Lower leg skin (tissue), 4 donors: ENCODE data around the gene MYO18B. TPM values are rescaled to one million over a fixed set of nuclear protein-coding genes. Genes with fewer than 3 reads are reported as not detected.

Source experiments
- DNase-seq, 2 donors: peaks; one replicate each; pipeline ENCODE4 v3.0.0-alpha.2; 2019; ENCODE audit warnings: low spot score in 2 of 2
- H3K4me3 ChIP-seq: fragments of 200-600 bp; sonication (generic); 2 replicates; pipeline ENCODE4 v1.5.1; 2017; ENCODE audit warnings: mild to moderate bottlenecking, low read depth; ENCODE audit not compliant: poor library complexity, severe bottlenecking
- CTCF ChIP-seq, 3 donors: fragments of 450-650 bp; IDR thresholded peaks; one replicate each; pipeline ENCODE4 v1.5.1; 2016; ENCODE audit warnings: antibody characterized with exemption in 3 of 3, mild to moderate bottlenecking in 3 of 3, moderate library complexity in 2 of 3
- POLR2A ChIP-seq, 2 donors: fragments of 450-650 bp; IDR thresholded peaks; one replicate each; pipeline ENCODE4 v1.6.1; 2016 to 2017; ENCODE audit warnings: antibody characterized with exemption in 2 of 2, mild to moderate bottlenecking in 1 of 2, moderate library complexity in 1 of 2
- WGBS, 2 donors: methylation state at CpG; one replicate each; pipeline ENCODE4 v1.1.5; 2018; 5-methylcytosine and 5-hydroxymethylcytosine counted together
- intact Hi-C: fragments of 100-400 bp; cut with DNase I; formaldehyde crosslinking; loops from one replicate; pipeline ENCODE4 v1.15.0; 2023; ENCODE audit warnings: low total_unique reads
- total RNA-seq, 4 donors: library from RNA; depleted of rRNA; stranded (reverse); fragments of >200 nt; gene quantifications; one replicate each; pipeline ENCODE4 v1.1.0, GENCODE V29; 2016

The MYO18B gene
- total RNA-seq, 4 donors from 2014 or later, result 1.5 to 3.4 TPM; not detected in 2

GRCh38 chr22:25696763-25697162 is 45.2 kb upstream of the MYO18B start:
- TF ChIP-seq CTCF (IDR thresholded peaks at IDR 0.05) (no peak), POLR2A (IDR thresholded peaks at IDR 0.05) (no peak)
- no peak overlapping the region for H3K4me3 ChIP-seq
- intact Hi-C loops, result no loop called here
- WGBS, 2 donors, result 51 to 59% methylated on average over 2 of the region's 2 CpGs
- DNase-seq, result no peak

- TF ChIP-seq POLR2A (IDR thresholded peaks at IDR 0.05) (no peak), CTCF (IDR thresholded peaks at IDR 0.05) (no peak)
- H3K4me3 ChIP-seq, result no peak overlapping the region
- 70 to 72% methylated on average over 5 of the region's 5 CpGs for WGBS, 2 donors
- intact Hi-C loops, result no loop called here
- no peak for DNase-seq
These were observed 44.8 kb upstream of the MYO18B start for GRCh38 chr22:25697181-25697664.

- intact Hi-C loops, result no loop called here
- TF ChIP-seq POLR2A (IDR thresholded peaks at IDR 0.05), result no peak
- TF ChIP-seq CTCF (IDR thresholded peaks at IDR 0.05), result no peak
These were observed 44.0 kb upstream of the MYO18B start for GRCh38 chr22:25697978-25698377.

GRCh38 chr22:25698461-25698860 is 43.5 kb upstream of the MYO18B start:
- intact Hi-C loops, result no loop called here
- no peak overlapping the region for H3K4me3 ChIP-seq
- no peak for DNase-seq
- 81% methylated on average over 7 of the region's 7 CpGs for WGBS, 2 donors
- TF ChIP-seq POLR2A (IDR thresholded peaks at IDR 0.05) (no peak), CTCF (IDR thresholded peaks at IDR 0.05) (no peak)

More at GRCh38 chr22:25697978-25698377, 44.0 kb upstream of the MYO18B start:
- 85 to 92% methylated on average over 2 of the region's 2 CpGs for WGBS, 2 donors
- no peak overlapping the region for H3K4me3 ChIP-seq
- DNase-seq, result no peak

GRCh38 chr22:25698978-25699377 is 43.0 kb upstream of the MYO18B start:
- H3K4me3 ChIP-seq, result no peak overlapping the region
- TF ChIP-seq CTCF (IDR thresholded peaks at IDR 0.05) (no peak), POLR2A (IDR thresholded peaks at IDR 0.05) (no peak)
- WGBS, 2 donors, result 91 to 93% methylated on average over 6 of the region's 6 CpGs
- intact Hi-C loops, result no loop called here
- DNase-seq, result no peak
